ENCODE results near the gene WNK1. TPM values are rescaled to one million over a fixed set of nuclear protein-coding genes. Genes with fewer than 3 reads are reported as not detected.

Gene WNK1
- polyA plus RNA-seq, 3 donors, result 8.7 to 57.2 (median 20.9) TPM

DNA sequence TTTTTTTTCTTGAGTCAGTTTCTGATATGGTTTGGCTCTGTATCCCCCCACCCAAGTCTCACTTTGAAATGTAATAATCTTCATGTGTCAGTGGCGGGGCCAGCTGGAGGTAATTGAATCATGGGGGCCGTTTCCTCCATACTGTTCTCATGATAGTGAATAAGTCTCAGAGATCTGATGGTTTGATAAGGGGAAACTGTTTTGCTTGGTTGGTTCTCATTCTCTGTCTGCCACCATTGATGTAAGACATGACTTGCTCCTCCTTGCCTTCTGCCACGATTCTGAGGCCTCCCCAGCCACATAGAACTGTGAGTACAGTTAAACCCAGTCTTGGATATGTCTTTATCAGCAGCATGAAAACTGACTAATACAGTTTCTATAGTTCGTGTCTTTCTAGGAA, 42.9 kb downstream of the WNK1 start:
- Histone ChIP-seq H4K20me1 (ENCODE audit: insufficient read depth, low read length) (peaks cover 99% of the 10 kb centered on the region), H3K27ac (ENCODE audit: low read depth in 1 of 2, low read length in 2 of 2) (no peak overlapping the region), H3K4me2 (replicated peaks; ENCODE audit: extremely low read depth, low read length, poor library complexity, severe bottlenecking) (no peak overlapping the region), H3K9ac (ENCODE audit: insufficient read depth, low read length, poor library complexity, severe bottlenecking) (no peak overlapping the region), H3K4me1 (ENCODE audit: control insufficient read depth in 1 of 2, insufficient read depth in 2 of 2, low read length in 2 of 2) (peaks cover 31 to 73% of the 10 kb centered on the region in 2 donors), H3K27me3 (ENCODE audit: control insufficient read depth in 2 of 2, insufficient read depth in 2 of 2, low read length in 2 of 2) (no peaks in the 10 kb centered on the region), H3K79me2 (ENCODE audit: insufficient read depth, low read length) (peaks cover 100% of the 10 kb centered on the region), H3K36me3 (replicated peaks in 1 of 2; ENCODE audit: control insufficient read depth in 1 of 2, insufficient read depth in 2 of 2, low read length in 2 of 2) (no peaks in the 10 kb centered on the region), H2AFZ (ENCODE audit: insufficient read depth, low read depth, low read length, poor library complexity, severe bottlenecking) (no peak overlapping the region), H3K4me3 (replicated peaks in 1 of 3; ENCODE audit: low read depth in 2 of 3, low read length in 3 of 3) (no peak overlapping the region), H3K9me3 (replicated peaks in 1 of 2; ENCODE audit: control insufficient read depth in 1 of 2, insufficient read depth in 1 of 2, low read length in 2 of 2) (no peaks in the 10 kb centered on the region)
- peaks cover 0 to 3% (median 0%) of the 10 kb centered on the region in 7 donors for H3K9me3 Mint-ChIP-seq
- peaks cover 65% of the 10 kb centered on the region for H3K4me1 Mint-ChIP-seq
- TF ChIP-seq, protein P1, sequence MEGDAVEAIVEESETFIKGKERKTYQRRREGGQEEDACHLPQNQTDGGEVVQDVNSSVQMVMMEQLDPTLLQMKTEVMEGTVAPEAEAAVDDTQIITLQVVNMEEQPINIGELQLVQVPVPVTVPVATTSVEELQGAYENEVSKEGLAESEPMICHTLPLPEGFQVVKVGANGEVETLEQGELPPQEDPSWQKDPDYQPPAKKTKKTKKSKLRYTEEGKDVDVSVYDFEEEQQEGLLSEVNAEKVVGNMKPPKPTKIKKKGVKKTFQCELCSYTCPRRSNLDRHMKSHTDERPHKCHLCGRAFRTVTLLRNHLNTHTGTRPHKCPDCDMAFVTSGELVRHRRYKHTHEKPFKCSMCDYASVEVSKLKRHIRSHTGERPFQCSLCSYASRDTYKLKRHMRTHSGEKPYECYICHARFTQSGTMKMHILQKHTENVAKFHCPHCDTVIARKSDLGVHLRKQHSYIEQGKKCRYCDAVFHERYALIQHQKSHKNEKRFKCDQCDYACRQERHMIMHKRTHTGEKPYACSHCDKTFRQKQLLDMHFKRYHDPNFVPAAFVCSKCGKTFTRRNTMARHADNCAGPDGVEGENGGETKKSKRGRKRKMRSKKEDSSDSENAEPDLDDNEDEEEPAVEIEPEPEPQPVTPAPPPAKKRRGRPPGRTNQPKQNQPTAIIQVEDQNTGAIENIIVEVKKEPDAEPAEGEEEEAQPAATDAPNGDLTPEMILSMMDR (IDR thresholded peaks at IDR 0.05), result no peak
- 0% methylated on average over 1 of the region's 4 CpGs for WGBS (ENCODE audit: insufficient coverage)
- peaks cover 0 to 1% (median 0%) of the 10 kb centered on the region in 3 donors for H3K27me3 Mint-ChIP-seq (ENCODE audit: low read depth in 3 of 3)
- no peak overlapping the region for H3K4me3 Mint-ChIP-seq
- peak overlapping the region in 3 of 7 donors; percentile 7 to 43 (median 20) for H3K27ac Mint-ChIP-seq
- DNase-seq, result no peak
- peaks cover 5 to 10% of the 10 kb centered on the region in 2 donors for H3K36me3 Mint-ChIP-seq
- intact Hi-C loops (cut with micrococcal nuclease), result no loop called here

GRCh38 chr12:800401-800800, 48.0 kb downstream of the WNK1 start:
- Mint-ChIP-seq H3K9me3 (peaks cover 0 to 3% (median 0%) of the 10 kb centered on the region in 7 donors), H3K36me3 (peaks cover 0 to 7% of the 10 kb centered on the region in 2 donors), H3K27ac (peak overlapping the region in 1 of 7 donors; percentile 60), H3K27me3 (ENCODE audit: low read depth in 3 of 3) (no peaks in the 10 kb centered on the region), H3K4me1 (peaks cover 70% of the 10 kb centered on the region), H3K4me3 (no peak overlapping the region)
- intact Hi-C loops (cut with micrococcal nuclease), result loop anchor here in 1 of 2 donors (10.0 kb wide), 1 partner anchor 46 kb away; the partner anchor contains the start of gene WNK1
- Histone ChIP-seq H3K9me3 (replicated peaks in 1 of 2; ENCODE audit: control insufficient read depth in 1 of 2, insufficient read depth in 1 of 2, low read length in 2 of 2) (no peaks in the 10 kb centered on the region), H3K4me1 (ENCODE audit: control insufficient read depth in 1 of 2, insufficient read depth in 2 of 2, low read length in 2 of 2) (peaks cover 45 to 65% of the 10 kb centered on the region in 2 donors), H2AFZ (ENCODE audit: insufficient read depth, low read depth, low read length, poor library complexity, severe bottlenecking) (no peak overlapping the region), H3K79me2 (ENCODE audit: insufficient read depth, low read length) (peaks cover 98% of the 10 kb centered on the region), H4K20me1 (ENCODE audit: insufficient read depth, low read length) (peaks cover 96% of the 10 kb centered on the region), H3K36me3 (replicated peaks in 1 of 2; ENCODE audit: control insufficient read depth in 1 of 2, insufficient read depth in 2 of 2, low read length in 2 of 2) (no peaks in the 10 kb centered on the region), H3K27ac (ENCODE audit: low read depth in 1 of 2, low read length in 2 of 2) (peak overlapping the region in 1 of 2 donors; percentile 17), H3K27me3 (ENCODE audit: control insufficient read depth in 2 of 2, insufficient read depth in 2 of 2, low read length in 2 of 2) (no peaks in the 10 kb centered on the region), H3K4me3 (replicated peaks in 1 of 3; ENCODE audit: low read depth in 2 of 3, low read length in 3 of 3) (no peak overlapping the region), H3K9ac (ENCODE audit: insufficient read depth, low read length, poor library complexity, severe bottlenecking) (no peak overlapping the region), H3K4me2 (replicated peaks; ENCODE audit: extremely low read depth, low read length, poor library complexity, severe bottlenecking) (peak overlapping the region; percentile 26)
- TF ChIP-seq, protein P1 (IDR thresholded peaks at IDR 0.05), result no peak
- DNase-seq, result peak in 2 of 3 donors; percentile 15 to 23
